ENCODE results near the gene SETX. TPM values are rescaled to one million over a fixed set of nuclear protein-coding genes. Genes with fewer than 3 reads are reported as not detected.
"Not testable (repeated sequence)": the region's sequence is repeated elsewhere in the genome, so short reads cannot be mapped to it uniquely, and the experiment has no call there.

Gene SETX, protein sequence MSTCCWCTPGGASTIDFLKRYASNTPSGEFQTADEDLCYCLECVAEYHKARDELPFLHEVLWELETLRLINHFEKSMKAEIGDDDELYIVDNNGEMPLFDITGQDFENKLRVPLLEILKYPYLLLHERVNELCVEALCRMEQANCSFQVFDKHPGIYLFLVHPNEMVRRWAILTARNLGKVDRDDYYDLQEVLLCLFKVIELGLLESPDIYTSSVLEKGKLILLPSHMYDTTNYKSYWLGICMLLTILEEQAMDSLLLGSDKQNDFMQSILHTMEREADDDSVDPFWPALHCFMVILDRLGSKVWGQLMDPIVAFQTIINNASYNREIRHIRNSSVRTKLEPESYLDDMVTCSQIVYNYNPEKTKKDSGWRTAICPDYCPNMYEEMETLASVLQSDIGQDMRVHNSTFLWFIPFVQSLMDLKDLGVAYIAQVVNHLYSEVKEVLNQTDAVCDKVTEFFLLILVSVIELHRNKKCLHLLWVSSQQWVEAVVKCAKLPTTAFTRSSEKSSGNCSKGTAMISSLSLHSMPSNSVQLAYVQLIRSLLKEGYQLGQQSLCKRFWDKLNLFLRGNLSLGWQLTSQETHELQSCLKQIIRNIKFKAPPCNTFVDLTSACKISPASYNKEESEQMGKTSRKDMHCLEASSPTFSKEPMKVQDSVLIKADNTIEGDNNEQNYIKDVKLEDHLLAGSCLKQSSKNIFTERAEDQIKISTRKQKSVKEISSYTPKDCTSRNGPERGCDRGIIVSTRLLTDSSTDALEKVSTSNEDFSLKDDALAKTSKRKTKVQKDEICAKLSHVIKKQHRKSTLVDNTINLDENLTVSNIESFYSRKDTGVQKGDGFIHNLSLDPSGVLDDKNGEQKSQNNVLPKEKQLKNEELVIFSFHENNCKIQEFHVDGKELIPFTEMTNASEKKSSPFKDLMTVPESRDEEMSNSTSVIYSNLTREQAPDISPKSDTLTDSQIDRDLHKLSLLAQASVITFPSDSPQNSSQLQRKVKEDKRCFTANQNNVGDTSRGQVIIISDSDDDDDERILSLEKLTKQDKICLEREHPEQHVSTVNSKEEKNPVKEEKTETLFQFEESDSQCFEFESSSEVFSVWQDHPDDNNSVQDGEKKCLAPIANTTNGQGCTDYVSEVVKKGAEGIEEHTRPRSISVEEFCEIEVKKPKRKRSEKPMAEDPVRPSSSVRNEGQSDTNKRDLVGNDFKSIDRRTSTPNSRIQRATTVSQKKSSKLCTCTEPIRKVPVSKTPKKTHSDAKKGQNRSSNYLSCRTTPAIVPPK (N-terminal part only)
- 10 to 100 TPM; 22.9 to 55.9 (median 27.6) TPM for polyA plus RNA-seq

DNA sequence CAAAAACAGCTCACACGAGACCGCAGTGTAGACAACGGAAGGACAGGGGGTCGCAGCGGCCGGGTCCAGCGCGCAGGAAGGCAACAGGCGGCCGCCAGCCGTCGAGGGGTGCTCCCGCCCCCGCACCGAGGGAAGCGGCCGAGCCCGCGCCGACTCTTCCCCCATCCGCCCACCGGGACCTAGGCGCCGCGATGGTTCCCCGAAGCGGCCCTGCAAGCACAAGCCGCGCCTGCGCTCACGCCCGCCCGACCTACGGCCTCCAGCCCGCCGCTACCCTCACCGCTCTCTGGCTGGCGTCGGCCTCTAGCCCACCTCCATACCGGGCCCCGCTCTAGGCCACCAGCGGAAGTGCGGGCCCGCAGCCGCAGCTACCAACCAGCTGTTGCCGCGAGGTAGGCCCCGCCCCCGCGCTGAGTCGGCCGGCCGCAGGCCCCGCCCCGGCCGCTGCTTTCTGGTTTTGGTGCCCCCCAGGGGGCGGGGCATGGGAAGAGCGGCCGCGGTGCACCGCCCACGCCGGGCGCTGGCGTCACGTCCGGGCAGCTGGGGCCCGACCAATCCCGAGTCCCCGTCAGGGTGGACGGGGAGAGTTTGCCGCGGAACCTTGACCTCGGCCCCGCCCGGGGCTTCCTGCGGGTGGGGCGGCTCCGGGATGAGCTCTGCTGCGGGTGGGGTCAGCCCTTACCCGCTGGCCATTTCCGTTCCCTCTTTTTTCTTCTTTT lies at the start of gene SETX:
TSS of gene SETX (minus strand) at position 350 of the 719 bp plus-strand sequence. CDS start 5,558 bp downstream, outside the sequence.
- peak; percentile 92 to 95 (median 94) for DNase-seq
- Mint-ChIP-seq H3K27me3 (ENCODE audit: low read depth in 3 of 3) (peaks cover 15 to 24% (median 21%) of the 10 kb centered on the region in 3 donors), H3K4me3 (peak within 1 kb of the TSS; percentile 86 to 95 (median 91)), H3K27ac (peak within 1 kb of the TSS; percentile 87 to 98 (median 97)), H3K9me3 (no peaks in the 10 kb centered on the region), H3K4me1 (peaks cover 44 to 51% of the 10 kb centered on the region in 2 donors), H3K36me3 (peaks cover 9 to 20% (median 16%) of the 10 kb centered on the region in 3 donors)

GRCh38 chr9:132404228-132404881 lies 49.6 kb upstream of the SETX start:
- Mint-ChIP-seq H3K27me3 (ENCODE audit: low read depth in 3 of 3) (peaks cover 4 to 11% (median 6%) of the 10 kb centered on the region in 3 donors), H3K9me3 (no peaks in the 10 kb centered on the region)

DNA sequence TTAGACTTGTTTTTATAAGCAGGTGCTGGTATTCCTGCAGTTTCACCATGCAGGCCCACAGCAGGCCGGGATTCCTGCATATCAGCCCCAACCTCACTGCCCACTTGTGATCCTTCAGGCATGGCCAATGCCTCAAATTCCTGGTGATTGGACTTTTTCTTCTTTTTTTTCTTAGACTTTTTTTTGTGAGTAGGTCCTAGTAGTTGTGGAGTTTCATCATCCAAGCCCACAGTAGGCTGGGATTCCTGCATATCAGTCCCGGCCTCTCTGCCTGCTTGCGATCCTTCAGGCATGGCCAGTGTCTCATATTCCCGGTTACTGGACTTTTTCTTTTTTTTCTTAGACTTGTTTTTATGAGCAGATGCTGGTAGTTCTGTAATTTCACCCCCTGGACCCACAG lies 47.0 kb upstream of the SETX start:
- Mint-ChIP-seq H3K4me3 (no peak overlapping the region), H3K27me3 (ENCODE audit: low read depth in 3 of 3) (peaks cover 2 to 10% (median 3%) of the 10 kb centered on the region in 3 donors), H3K36me3 (peaks cover 21 to 26% (median 25%) of the 10 kb centered on the region in 3 donors), H3K27ac (no peak overlapping the region), H3K9me3 (no peaks in the 10 kb centered on the region), H3K4me1 (peaks cover 27 to 50% of the 10 kb centered on the region in 2 donors)
- DNase-seq = no peak

More at GRCh38 chr9:132404228-132404881, 49.6 kb upstream of the SETX start:
- Mint-ChIP-seq H3K36me3 (peaks cover 13 to 14% (median 14%) of the 10 kb centered on the region in 3 donors), H3K4me1 (peaks cover 34 to 56% of the 10 kb centered on the region in 2 donors), H3K4me3 (peak overlapping the region; percentile 18 to 65 (median 34)), H3K27ac (peak overlapping the region; percentile 12 to 80 (median 56))
- DNase-seq = no peak

DNA sequence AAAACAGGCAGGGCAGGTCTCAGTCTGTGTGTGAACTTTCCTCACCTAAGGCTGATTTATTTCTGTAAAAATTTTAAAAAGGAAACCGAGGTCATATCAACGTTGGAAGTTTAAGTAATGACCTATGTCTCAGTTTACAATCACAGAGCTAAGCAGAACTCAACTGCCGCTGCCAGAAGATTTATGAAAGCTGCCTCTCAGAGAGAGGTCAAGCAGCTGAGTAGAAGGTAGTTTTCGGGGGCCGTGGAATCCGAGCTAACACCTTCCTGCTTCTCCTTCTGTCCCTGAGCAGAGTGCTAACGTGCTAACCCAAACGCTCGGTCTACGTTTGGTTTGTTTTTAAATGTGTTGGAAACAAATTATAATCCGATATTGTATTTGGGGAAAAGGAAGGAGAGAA lies 40.8 kb upstream of the SETX start:
- Mint-ChIP-seq H3K4me3 (no peak overlapping the region), H3K9me3 (no peaks in the 10 kb centered on the region), H3K4me1 (no peaks in the 10 kb centered on the region), H3K27me3 (ENCODE audit: low read depth in 3 of 3) (peaks cover 0 to 3% (median 0%) of the 10 kb centered on the region in 3 donors), H3K27ac (no peak overlapping the region), H3K36me3 (peaks cover 22 to 51% (median 40%) of the 10 kb centered on the region in 3 donors)
- DNase-seq = no peak

- no peaks in the 10 kb centered on the region for H3K9me3 Mint-ChIP-seq
- H3K4me1 Mint-ChIP-seq = no peaks in the 10 kb centered on the region
- H3K27me3 Mint-ChIP-seq (ENCODE audit: low read depth in 3 of 3) = peaks cover 0 to 3% (median 0%) of the 10 kb centered on the region in 3 donors
- no peak for DNase-seq
- H3K36me3 Mint-ChIP-seq = peaks cover 29 to 64% (median 45%) of the 10 kb centered on the region in 3 donors
- no peak overlapping the region for H3K4me3 Mint-ChIP-seq
- no peak overlapping the region for H3K27ac Mint-ChIP-seq
These were observed 36.7 kb upstream of the SETX start for GRCh38 chr9:132391449-132391848.

DNA sequence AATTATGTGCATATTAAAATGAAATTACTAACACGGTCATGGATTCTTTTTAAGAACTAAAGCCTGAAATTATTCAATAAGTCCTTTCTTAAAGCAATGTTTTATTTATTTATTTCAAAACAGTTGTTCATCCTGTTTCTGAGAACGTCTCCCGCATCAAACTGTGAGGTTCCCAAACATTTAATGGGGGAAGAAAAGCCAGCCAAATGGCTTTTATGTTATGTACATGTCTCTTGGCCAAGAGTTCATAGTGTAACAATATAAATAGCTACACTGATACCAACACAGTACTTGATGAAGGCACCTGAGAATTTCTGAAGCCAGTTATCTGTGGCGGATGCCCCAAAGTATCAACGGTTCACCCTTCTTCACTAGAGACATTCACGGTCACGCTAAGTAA lies 36.2 kb upstream of the SETX start:
- no peaks in the 10 kb centered on the region for H3K9me3 Mint-ChIP-seq
- peaks cover 25 to 63% (median 41%) of the 10 kb centered on the region in 3 donors for H3K36me3 Mint-ChIP-seq
- H3K4me1 Mint-ChIP-seq = no peaks in the 10 kb centered on the region
- no peak for DNase-seq
- H3K27ac Mint-ChIP-seq = no peak overlapping the region
- no peak overlapping the region for H3K4me3 Mint-ChIP-seq
- H3K27me3 Mint-ChIP-seq (ENCODE audit: low read depth in 3 of 3) = peaks cover 0 to 3% (median 0%) of the 10 kb centered on the region in 3 donors

DNA sequence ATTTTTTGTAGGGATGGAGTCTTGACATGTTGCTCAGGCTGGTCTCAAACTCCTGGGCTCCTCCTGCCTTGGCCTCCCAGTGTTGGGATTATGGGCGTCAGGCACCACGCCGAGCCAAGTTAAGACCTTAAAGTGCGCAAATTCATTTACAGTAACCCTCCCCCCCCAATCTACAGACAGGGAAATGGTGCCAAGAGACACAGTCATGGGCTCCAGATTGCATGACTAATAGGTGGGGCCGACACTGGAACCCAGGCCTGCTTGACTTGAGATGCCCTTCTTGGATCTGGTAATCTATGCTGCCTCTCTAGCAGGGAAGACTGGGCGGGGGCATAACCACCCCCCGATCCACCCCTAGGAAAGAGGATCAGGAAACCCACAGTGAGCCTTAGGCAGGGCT lies 32.3 kb upstream of the SETX start:
- H3K27me3 Mint-ChIP-seq (ENCODE audit: low read depth in 3 of 3) = peaks cover 0 to 4% (median 2%) of the 10 kb centered on the region in 3 donors
- no peak overlapping the region for H3K4me3 Mint-ChIP-seq
- H3K27ac Mint-ChIP-seq = no peak overlapping the region

GRCh38 chr9:132384376-132384775 lies 29.6 kb upstream of the SETX start:
- Mint-ChIP-seq H3K4me3 (no peak overlapping the region), H3K27me3 (ENCODE audit: low read depth in 3 of 3) (peaks cover 0 to 2% (median 1%) of the 10 kb centered on the region in 3 donors), H3K4me1 (peaks cover 24 to 35% of the 10 kb centered on the region in 2 donors), H3K36me3 (peaks cover 9 to 48% (median 11%) of the 10 kb centered on the region in 3 donors), H3K9me3 (no peaks in the 10 kb centered on the region), H3K27ac (peak overlapping the region in 3 of 6 donors; percentile 5 to 76 (median 8))
- DNase-seq = no peak

More for the DNA sequence above, 32.3 kb upstream of the SETX start:
- peaks cover 28 to 68% (median 29%) of the 10 kb centered on the region in 3 donors for H3K36me3 Mint-ChIP-seq
- DNase-seq = no peak
- H3K4me1 Mint-ChIP-seq = peaks cover 16 to 27% of the 10 kb centered on the region in 2 donors
- H3K9me3 Mint-ChIP-seq = no peaks in the 10 kb centered on the region

DNA sequence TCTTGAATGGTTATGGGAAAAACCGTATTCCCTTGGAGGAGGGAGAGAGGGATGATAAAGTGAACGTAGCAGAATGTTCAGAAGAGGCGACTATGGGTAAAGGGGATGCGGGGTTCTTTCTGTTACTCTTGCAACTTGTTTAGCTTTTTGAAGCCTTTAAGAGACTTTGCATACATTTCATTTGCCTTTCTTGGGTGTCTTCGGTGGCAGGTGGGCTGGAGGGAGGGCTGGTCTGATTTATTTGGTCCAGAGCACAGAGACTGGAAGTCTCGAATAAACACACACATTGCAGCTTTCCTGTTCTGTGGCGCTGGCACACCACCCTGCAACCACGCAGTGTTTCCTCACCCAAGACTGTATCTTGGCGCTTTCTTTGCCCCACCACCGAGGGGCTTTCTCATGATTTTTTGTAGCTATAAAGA lies 28.7 kb upstream of the SETX start:
- no peak for DNase-seq
- peak overlapping the region in 5 of 6 donors; percentile 5 to 80 (median 17) for H3K27ac Mint-ChIP-seq
- peaks cover 0 to 2% (median 1%) of the 10 kb centered on the region in 3 donors for H3K27me3 Mint-ChIP-seq (ENCODE audit: low read depth in 3 of 3)
- H3K4me1 Mint-ChIP-seq = peaks cover 24 to 35% of the 10 kb centered on the region in 2 donors
- H3K9me3 Mint-ChIP-seq = no peaks in the 10 kb centered on the region
- H3K4me3 Mint-ChIP-seq = peak overlapping the region in 1 of 5 donors; percentile 9
- peaks cover 8 to 46% (median 9%) of the 10 kb centered on the region in 3 donors for H3K36me3 Mint-ChIP-seq

- Mint-ChIP-seq H3K27me3 (ENCODE audit: low read depth in 3 of 3) (peaks cover 0 to 2% (median 1%) of the 10 kb centered on the region in 3 donors), H3K4me3 (peak overlapping the region in 1 of 5 donors; percentile 48), H3K27ac (peak overlapping the region; percentile 20 to 88 (median 31)), H3K4me1 (peaks cover 24 to 35% of the 10 kb centered on the region in 2 donors), H3K36me3 (peaks cover 0 to 35% (median 5%) of the 10 kb centered on the region in 3 donors), H3K9me3 (no peaks in the 10 kb centered on the region)
- DNase-seq = no peak
These were observed 27.3 kb upstream of the SETX start for GRCh38 chr9:132381966-132382541.

DNA sequence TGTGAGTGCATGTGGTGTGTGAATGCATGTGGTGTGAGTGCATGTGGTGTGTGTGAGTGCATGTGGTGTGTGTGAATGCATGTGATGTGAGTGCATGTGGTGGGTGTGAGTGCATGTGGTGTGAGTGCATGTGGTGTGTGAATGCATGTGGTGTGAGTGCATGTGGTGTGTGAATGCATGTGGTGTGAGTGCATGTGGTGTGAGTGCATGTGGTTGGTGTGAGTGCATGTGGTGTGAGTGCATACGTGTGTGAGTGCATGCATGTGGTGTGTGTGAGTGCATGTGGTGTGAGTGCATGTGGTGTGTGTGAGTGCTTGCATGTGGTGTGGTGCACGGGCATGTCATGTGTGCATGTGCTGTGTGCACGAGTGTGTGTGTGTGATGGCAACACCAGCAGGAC lies 23.6 kb upstream of the SETX start:
- H3K4me3 Mint-ChIP-seq; H3K9me3 Mint-ChIP-seq; DNase-seq; H3K27me3 Mint-ChIP-seq (ENCODE audit: low read depth in 3 of 3); H3K27ac Mint-ChIP-seq: not testable (repeated sequence)
- peaks cover 7 to 18% (median 14%) of the 10 kb centered on the region in 3 donors for H3K36me3 Mint-ChIP-seq
- H3K4me1 Mint-ChIP-seq = peaks cover 17 to 21% of the 10 kb centered on the region in 2 donors

- not testable (repeated sequence) for H3K4me3 Mint-ChIP-seq; H3K27me3 Mint-ChIP-seq (ENCODE audit: low read depth in 3 of 3); H3K27ac Mint-ChIP-seq; DNase-seq; H3K9me3 Mint-ChIP-seq
- Mint-ChIP-seq H3K4me1 (peaks cover 19 to 22% of the 10 kb centered on the region in 2 donors), H3K36me3 (peaks cover 7 to 16% (median 14%) of the 10 kb centered on the region in 3 donors)
These were observed 23.0 kb upstream of the SETX start for GRCh38 chr9:132377769-132378168.

Measured in immature natural killer cell (primary cell).